SU-DHL-6 (cell line): ENCODE data around the gene NUP85.
A peak's percentile ranks its signal among the peaks of the same experiment; 100 is the strongest.

Experiments
- H2AFZ ChIP-seq: fragments of 200-600 bp; sonication (generic); 2 replicates; pipeline ENCODE4 v1.6.1; 2014; ENCODE audit warnings: low read depth, mild to moderate bottlenecking, moderate library complexity, mixed read lengths, antibody characterized with exemption, low read length; ENCODE audit not compliant: severe bottlenecking
- H3F3A ChIP-seq: fragments of 200-600 bp; shearing (Covaris generic); 2 replicates; pipeline ENCODE4 v1.6.0; 2016; ENCODE audit warnings: antibody characterized with exemption, mild to moderate bottlenecking; ENCODE audit not compliant: insufficient read depth
- H3K27ac ChIP-seq: fragments of 200-600 bp; sonication (generic); 2 replicates; pipeline ENCODE4 v1.5.1; 2016; ENCODE audit warnings: low read depth, mild to moderate bottlenecking, low read length, moderate library complexity, mixed read lengths
- H3K27me3 ChIP-seq: fragments of 200-600 bp; sonication (generic), shearing (Covaris generic); 2 replicates; pipeline ENCODE4 v1.6.0; 2014; ENCODE audit warnings: mild to moderate bottlenecking, low read length
- H3K36me3 ChIP-seq: fragments of 200-600 bp; sonication (generic); 2 replicates; pipeline ENCODE4 v1.6.1; 2014; ENCODE audit warnings: mild to moderate bottlenecking, low read length, mixed read lengths
- H3K4me2 ChIP-seq: fragments of 300-600, 200-600 bp; shearing (Covaris generic), sonication (generic); 2 replicates; pipeline ENCODE4 v1.6.0; 2014; ENCODE audit warnings: low read length, low read depth, mild to moderate bottlenecking; ENCODE audit not compliant: poor library complexity, severe bottlenecking
- H3K4me3 ChIP-seq: fragments of 200-600 bp; sonication (generic); 2 replicates; pipeline ENCODE4 v1.5.1; 2014; ENCODE audit warnings: antibody characterized with exemption, low read length, mild to moderate bottlenecking, mixed read lengths; ENCODE audit not compliant: insufficient read depth, poor library complexity, severe bottlenecking
- H3K79me2 ChIP-seq: fragments of 200-600 bp; sonication (generic); 2 replicates; pipeline ENCODE4 v1.6.1; 2014; ENCODE audit warnings: mild to moderate bottlenecking, low read length, moderate library complexity; ENCODE audit not compliant: insufficient read depth
- H3K9ac ChIP-seq: fragments of 200-600 bp; sonication (generic); 2 replicates; pipeline ENCODE4 v1.7.0; 2014; ENCODE audit warnings: mild to moderate bottlenecking, low read length
- H3K9me2 ChIP-seq: fragments of 200-600 bp; sonication (generic); replicated peaks from 2 replicates; pipeline ENCODE4 v1.6.1; 2014; ENCODE audit warnings: low read length; ENCODE audit not compliant: insufficient read depth
- H3K9me3 ChIP-seq: fragments of 200-600 bp; sonication (generic); 2 replicates; pipeline ENCODE4 v1.6.1; 2014; ENCODE audit warnings: low read length, mixed read lengths; ENCODE audit not compliant: insufficient read depth
- H4K20me1 ChIP-seq: fragments of 200-600 bp; sonication (generic); 2 replicates; pipeline ENCODE4 v1.6.1; 2014; ENCODE audit warnings: low read depth, mild to moderate bottlenecking, antibody characterized with exemption, low read length, moderate library complexity, mixed read lengths
- CTCF ChIP-seq: fragments of 200-600 bp; sonication (generic); IDR thresholded peaks from one replicate; pipeline ENCODE4 v1.5.1; 2017; ENCODE audit warnings: antibody characterized with exemption, mild to moderate bottlenecking, low read length, moderate library complexity; ENCODE audit not compliant: insufficient read depth, poor library complexity, severe bottlenecking
- EZH2phosphoT487 ChIP-seq: fragments of 200-600 bp; sonication (generic), shearing (Covaris generic); conservative IDR thresholded peaks from 2 replicates; pipeline ENCODE4 v1.6.1; 2018; ENCODE audit warnings: mild to moderate bottlenecking, antibody characterized with exemption, low read length, moderate library complexity, mixed read lengths

Gene NUP85

GRCh38 chr17:75267153-75267410 lies 61.6 kb downstream of the NUP85 start:
- Histone ChIP-seq H3K9me3 (no peaks in the 10 kb centered on the region), H3F3A (peaks cover 9% of the 10 kb centered on the region), H3K36me3 (no peaks in the 10 kb centered on the region), H3K9me2 (no peaks in the 10 kb centered on the region), H3K9ac (peak overlapping the region; percentile 13; the same call in 1 of the 2 replicates), H3K4me2 (no peak overlapping the region), H3K27me3 (no peaks in the 10 kb centered on the region), H3K4me3 (no peak overlapping the region), H4K20me1 (no peaks in the 10 kb centered on the region), H3K27ac (no peak overlapping the region), H2AFZ (no peak overlapping the region), H3K79me2 (peaks cover 27% of the 10 kb centered on the region)
- no peak for TF ChIP-seq CTCF
- no peak for TF ChIP-seq EZH2phosphoT487

- Histone ChIP-seq H3K9ac (peak overlapping the region; percentile 13; the same call in 1 of the 2 replicates), H3K79me2 (peaks cover 21% of the 10 kb centered on the region), H3K9me2 (no peaks in the 10 kb centered on the region), H3K36me3 (no peaks in the 10 kb centered on the region), H3K9me3 (no peaks in the 10 kb centered on the region), H3K27ac (peak overlapping the region; percentile 5; the same call in 1 of the 2 replicates), H2AFZ (no peak overlapping the region), H4K20me1 (no peaks in the 10 kb centered on the region), H3K4me3 (no peak overlapping the region), H3K4me2 (no peak overlapping the region), H3K27me3 (no peaks in the 10 kb centered on the region), H3F3A (peaks cover 11% of the 10 kb centered on the region)
- no peak for TF ChIP-seq CTCF
- no peak for TF ChIP-seq EZH2phosphoT487
These were observed 62.1 kb downstream of the NUP85 start for GRCh38 chr17:75267411-75268232.

GRCh38 chr17:75269844-75270217 lies 64.4 kb downstream of the NUP85 start:
- Histone ChIP-seq H3K9ac (peak overlapping the region; percentile 100), H3K36me3 (no peaks in the 10 kb centered on the region), H3K4me3 (peak overlapping the region; percentile 96), H3K9me2 (no peaks in the 10 kb centered on the region), H3K9me3 (no peaks in the 10 kb centered on the region), H3K4me2 (peak overlapping the region; percentile 63), H3K27ac (peak overlapping the region; percentile 82), H3K27me3 (no peaks in the 10 kb centered on the region), H2AFZ (peak overlapping the region; percentile 86), H3F3A (peaks cover 27% of the 10 kb centered on the region), H3K79me2 (peaks cover 15% of the 10 kb centered on the region), H4K20me1 (no peaks in the 10 kb centered on the region)
- TF ChIP-seq CTCF (no peak), EZH2phosphoT487 (no peak)
